NCI-H2029 treated with DMSO at 0.1 percent for 48 hours (cell line): Measurements from ENCODE around the gene TMEM175.
"Not testable (repeated sequence)": the region's sequence is repeated elsewhere in the genome, so short reads cannot be mapped to it uniquely, and the experiment has no call there.

ENCODE experiments used
- DNase-seq: peaks from one replicate; lab custom pipeline; 2025; lab: John Stamatoyannopoulos, UW

The TMEM175 gene

GRCh38 chr4:990746-991367, 58.6 kb downstream of the TMEM175 start:
- DNase-seq, result no peak

DNA sequence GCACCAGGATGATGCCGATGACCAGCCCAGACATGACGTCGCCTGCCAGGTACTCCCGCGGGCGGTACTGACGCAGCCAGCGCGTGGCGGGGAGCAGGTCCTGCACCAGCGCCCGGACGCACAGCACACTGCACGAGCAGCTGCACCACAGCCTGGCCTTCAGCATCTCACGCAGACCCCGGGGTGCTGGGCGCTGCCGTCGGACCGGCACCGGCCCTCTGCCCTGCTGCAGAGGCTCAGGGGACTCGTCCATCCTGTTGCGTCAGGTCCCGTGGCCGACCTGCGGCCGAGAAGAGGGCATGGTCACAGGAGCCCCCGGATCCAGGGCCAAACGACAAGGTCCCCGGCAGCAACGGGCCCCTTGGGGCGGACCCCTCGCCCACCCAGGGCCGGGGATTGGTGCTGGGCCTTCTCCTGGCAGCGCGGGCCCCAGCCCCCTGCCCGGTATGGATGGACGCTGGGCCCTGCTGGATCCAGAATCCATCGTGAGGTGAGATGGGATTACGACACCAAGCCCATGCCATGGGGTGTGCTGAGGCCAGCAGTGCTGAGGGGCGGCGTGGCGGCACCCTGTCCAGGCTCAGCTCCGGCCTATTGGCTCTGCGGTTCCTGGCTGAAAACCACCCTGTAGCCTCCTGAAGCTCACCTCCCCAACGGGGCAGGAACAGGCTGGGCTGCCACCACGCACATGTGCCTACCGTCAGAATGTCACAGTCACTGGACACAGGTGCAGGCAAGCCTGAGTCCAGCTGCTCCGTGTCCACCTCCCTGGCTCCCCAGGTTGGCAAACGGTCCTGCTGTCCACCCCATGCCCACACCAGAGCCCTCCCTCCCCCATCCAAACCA, 59.4 kb downstream of the TMEM175 start:
- no peak for DNase-seq

GRCh38 chr4:992297-993110, 60.2 kb downstream of the TMEM175 start:
- DNase-seq, result no peak

DNA sequence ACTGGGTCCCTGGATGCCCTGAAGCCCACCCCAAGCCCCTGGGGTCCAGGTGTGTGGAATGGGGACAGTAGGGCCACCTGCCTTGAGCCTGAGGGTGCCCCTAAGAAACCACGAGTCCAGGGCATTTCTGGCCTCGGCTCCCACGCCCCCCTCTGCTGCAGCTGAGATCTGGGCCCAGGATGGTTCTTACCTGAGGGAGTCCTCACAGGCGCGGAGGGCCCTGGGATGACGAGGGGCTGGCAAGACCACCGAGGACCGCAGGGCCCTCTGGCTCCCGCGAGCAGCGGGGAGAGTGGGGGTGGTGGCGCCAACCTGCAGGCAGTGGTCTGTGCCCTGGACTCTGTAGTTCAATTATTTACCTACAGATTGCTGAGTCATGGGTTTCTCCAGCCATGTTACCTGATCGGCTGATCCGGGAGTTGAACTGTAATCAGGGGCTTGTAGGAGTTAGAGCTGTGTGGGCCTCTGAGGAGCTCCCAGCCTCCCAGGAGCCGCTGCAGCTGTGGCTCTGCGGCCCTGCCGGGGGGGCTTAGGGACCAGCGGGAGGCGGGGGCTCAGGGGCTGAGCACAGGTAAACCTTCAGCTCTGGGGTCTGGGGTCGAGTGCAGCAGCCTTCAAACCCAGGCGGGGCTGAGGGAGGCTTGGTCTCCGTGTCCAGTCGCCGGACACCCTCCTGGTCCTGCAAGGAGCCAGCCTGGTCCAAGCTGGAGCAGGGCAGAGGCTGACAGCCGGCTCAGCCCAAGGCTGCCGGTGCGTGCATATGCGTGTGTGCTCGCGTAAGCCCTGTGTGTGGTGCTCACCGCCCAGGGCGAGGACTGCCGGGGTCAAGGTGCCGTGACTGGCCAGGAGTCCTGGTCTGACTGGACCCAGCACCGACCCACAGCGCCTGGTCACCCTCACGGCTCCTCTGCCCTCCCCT, 61.1 kb downstream of the TMEM175 start, which contains the start of gene SLC26A1:
TSS of gene SLC26A1 (minus strand) at position 294 of the 919 bp plus-strand sequence. CDS start 1,701 bp downstream, outside the sequence.
- DNase-seq, result no peak

DNA sequence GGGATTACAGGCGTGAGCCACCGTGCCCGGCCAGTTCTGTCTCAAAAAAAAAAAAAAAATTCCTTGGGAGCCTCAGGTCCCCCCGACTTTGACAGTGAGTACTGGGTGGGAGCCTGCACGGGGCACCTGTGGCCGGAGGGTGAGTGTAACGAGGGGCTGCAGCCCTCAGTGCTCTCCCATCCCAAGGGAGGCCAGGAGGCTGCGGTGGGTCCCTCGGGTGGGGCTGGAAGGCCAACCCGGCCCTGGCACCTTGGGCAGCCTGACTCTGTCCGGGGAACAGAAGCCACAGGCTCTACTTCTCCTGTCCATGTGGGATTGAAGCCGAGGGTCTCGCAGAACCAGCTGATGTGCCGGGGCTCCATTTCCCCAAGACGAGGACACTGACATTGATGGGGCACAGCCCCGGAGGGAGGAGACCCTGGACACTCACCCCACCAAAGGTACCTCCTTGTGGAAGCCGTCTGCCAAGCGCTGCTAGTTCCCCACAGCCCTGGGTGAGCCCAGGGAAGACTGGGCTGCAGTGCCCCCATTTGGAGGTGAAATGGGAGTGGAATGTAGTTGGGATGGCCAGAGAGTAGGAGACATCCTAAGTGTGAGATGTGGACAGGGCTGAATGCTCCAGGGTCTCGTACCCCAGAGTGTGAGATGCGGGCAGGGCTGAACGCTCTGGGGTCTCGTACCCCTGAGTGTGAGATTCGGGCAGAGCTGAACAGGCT, 63.2 kb downstream of the TMEM175 start:
- no peak for DNase-seq

GRCh38 chr4:996030-996996, 64.1 kb downstream of the TMEM175 start:
- DNase-seq, result no peak

- DNase-seq, result no peak
Observed at GRCh38 chr4:996997-997374, 64.7 kb downstream of the TMEM175 start.

- DNase-seq, result no peak
Observed at GRCh38 chr4:997375-998071, 65.3 kb downstream of the TMEM175 start.

DNA sequence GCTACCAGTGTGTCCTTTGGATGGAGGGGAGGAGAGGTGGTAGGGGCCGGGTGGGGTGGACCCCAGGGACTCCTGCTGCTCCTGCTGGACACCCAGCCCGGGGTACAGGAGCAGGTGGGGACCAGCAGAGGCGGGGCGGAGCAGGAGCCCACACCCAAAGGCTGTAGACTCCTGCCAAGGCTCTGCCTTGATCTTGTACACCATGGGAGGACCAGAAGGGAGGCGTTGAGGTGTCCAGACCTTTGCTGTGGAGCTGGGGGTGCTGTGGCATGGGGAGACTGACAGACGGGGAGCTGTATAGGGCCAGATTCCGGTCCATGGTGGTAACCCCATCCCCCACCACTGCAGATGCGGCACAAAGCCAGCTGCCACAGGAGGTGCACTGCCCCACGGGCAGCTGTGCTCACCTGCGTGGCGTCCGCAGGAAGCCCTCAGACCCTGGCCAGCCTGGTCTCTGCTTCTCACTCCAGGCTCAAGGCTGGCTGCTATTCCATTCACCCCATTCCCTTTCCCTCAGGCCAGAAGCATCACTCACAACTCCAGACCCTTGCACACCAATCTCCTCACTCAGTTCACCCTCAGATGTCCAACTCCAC, 65.9 kb downstream of the TMEM175 start:
- DNase-seq, result no peak

GRCh38 chr4:999240-999863, 67.1 kb downstream of the TMEM175 start:
- not testable (repeated sequence) for DNase-seq

- no peak for DNase-seq
Observed at GRCh38 chr4:999882-1000425, 67.7 kb downstream of the TMEM175 start.

- no peak for DNase-seq
Observed at GRCh38 chr4:1000686-1001260, 68.5 kb downstream of the TMEM175 start.

DNA sequence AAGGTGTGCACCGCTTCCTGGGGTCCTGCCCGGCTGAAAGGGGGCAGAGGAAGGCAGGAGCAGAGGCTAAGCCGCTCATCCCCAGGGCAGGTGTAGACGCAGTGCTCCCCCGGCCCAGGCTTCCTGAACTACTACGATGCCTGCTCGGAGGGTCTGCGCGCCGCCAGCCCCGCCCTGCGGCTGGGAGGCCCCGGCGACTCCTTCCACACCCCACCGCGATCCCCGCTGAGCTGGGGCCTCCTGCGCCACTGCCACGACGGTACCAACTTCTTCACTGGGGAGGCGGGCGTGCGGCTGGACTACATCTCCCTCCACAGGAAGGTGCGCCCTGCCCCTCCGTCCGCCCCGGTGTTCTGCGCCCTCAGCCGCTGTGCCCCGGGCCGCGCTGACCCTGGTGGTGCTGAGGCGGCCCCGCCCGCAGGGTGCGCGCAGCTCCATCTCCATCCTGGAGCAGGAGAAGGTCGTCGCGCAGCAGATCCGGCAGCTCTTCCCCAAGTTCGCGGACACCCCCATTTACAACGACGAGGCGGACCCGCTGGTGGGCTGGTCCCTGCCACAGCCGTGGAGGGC, 69.4 kb downstream of the TMEM175 start:
- DNase-seq, result no peak

GRCh38 chr4:1002131-1002630, 69.9 kb downstream of the TMEM175 start:
- DNase-seq, result no peak

- no peak for DNase-seq
Observed at GRCh38 chr4:1002631-1003251, 70.5 kb downstream of the TMEM175 start.

DNA sequence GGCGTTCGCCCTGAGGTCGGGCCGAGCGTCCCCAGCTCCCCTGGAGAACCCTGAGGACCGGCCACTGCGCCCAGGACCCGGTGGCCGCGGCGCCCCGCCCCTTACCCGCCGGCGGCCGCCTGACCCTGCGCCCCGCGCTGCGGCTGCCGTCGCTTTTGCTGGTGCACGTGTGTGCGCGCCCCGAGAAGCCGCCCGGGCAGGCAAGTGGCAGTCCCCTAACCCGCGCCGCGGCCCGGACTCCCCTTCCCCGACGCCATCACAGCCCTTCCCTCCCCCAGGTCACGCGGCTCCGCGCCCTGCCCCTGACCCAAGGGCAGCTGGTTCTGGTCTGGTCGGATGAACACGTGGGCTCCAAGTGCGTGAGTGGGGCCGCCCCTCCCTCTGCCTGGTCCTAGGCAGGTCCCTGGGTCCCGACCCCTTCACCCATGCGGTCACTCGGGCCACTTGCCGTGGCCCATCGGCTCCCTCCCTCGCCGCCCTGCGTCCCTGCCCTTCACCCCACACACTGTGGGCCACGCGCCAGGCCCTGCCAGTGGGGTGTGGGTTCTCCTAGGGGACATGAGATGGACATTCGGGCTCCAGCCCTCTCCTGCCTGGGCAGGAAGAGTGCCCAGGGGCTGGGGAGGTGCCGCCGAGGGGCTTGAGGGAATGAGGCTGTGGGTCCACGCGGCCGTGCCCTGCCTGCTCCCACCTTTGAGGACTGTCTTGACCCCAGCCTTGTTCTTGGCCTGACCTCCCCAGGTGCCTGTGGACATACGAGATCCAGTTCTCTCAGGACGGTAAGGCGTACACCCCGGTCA, 71.2 kb downstream of the TMEM175 start:
- no peak for DNase-seq
